K562 (cell line): ENCODE data around the gene SNX15. TPM values are rescaled to one million over a fixed set of nuclear protein-coding genes. Genes with fewer than 3 reads are reported as not detected.

Experiments used
- GABPA ChIP-seq: fragments of 200-800 bp; sonication (Bioruptor generic); conservative IDR thresholded peaks from 2 replicates; pipeline ENCODE4 v1.6.1; 2016; ENCODE audit warnings: low read depth, missing genetic modification characterization, missing compliant biosample characterization
- HMG20B ChIP-seq: fragments of 250-450 bp; sonication (Bioruptor Pico); IDR thresholded peaks from 2 replicates; pipeline ENCODE4 v1.5.0; 2021; ENCODE audit warnings: mild to moderate bottlenecking
- POLR2H ChIP-seq: IDR thresholded peaks from 2 replicates; pipeline ENCODE4 v1.6.1; 2016; ENCODE audit warnings: missing genetic modification characterization, low read depth, mild to moderate bottlenecking, control low read depth, missing compliant biosample characterization, moderate library complexity
- RBFOX2 ChIP-seq: fragments of 200-400 bp; formaldehyde crosslinking; IDR thresholded peaks from 2 replicates; pipeline ENCODE4 v1.6.1; 2017; ENCODE audit warnings: low read depth, mild to moderate bottlenecking, low read length, moderate library complexity
- REST ChIP-seq, 2 experiments: fragments of 450-650 bp; formaldehyde crosslinking in 1 of 2; IDR thresholded peaks; 2 replicates each; pipeline versions ENCODE4 v1.4.0 to v1.6.1; 2014 to 2020; ENCODE audit warnings: mild to moderate bottlenecking in 2 of 2, borderline replicate concordance in 1 of 2, low read depth in 1 of 2
- USF2 ChIP-seq: sonication (generic); formaldehyde crosslinking; IDR thresholded peaks from 2 replicates; pipeline ENCODE4 v1.5.0; 2020; ENCODE audit warnings: missing genetic modification reagents
- VEZF1 ChIP-seq: fragments of 200-800 bp; sonication (Bioruptor generic); IDR thresholded peaks from 2 replicates; pipeline ENCODE4 v1.6.1; 2017; ENCODE audit warnings: missing genetic modification characterization, missing compliant biosample characterization
- ZNF551 ChIP-seq: fragments of 250-450 bp; sonication (Bioruptor Pico); IDR thresholded peaks from 2 replicates; pipeline ENCODE4 v1.5.0; 2021; ENCODE audit warnings: mild to moderate bottlenecking, moderate library complexity
- ZNF609 ChIP-seq: sonication (generic); formaldehyde crosslinking; IDR thresholded peaks from 2 replicates; pipeline ENCODE4 v1.8.1; 2023; ENCODE audit warnings: missing genetic modification reagents, mild to moderate bottlenecking, borderline replicate concordance
- polyA plus RNA-seq, 8 experiments: library from polyadenylated mRNA; depleted of rRNA in 4 of 8; stranded (reverse) in 5 of 8; unstranded in 3 of 8; fragments of >200 nt; fragmentation: Nextera tagmentation in 2 of 8; fragmentation: Illumina TruSeq in 1 of 8; extraction: Ambion mirVana in 2 of 8; extraction: Trizol in 1 of 8; gene quantifications; 2 replicates each; pipeline versions ENCODE4 v1.2.1 to v1.2.3, GENCODE V29; 2011 to 2014; ENCODE audit warnings: inconsistent platforms in 1 of 8, missing spikeins in 1 of 8
- total RNA-seq, 7 experiments: library from RNA; depleted of rRNA in 6 of 7; stranded (reverse); fragments of >200 nt in 6 of 7; fragmentation: Illumina TruSeq in 2 of 7; extraction: Trizol in 2 of 7; gene quantifications; 2 replicates each; pipeline versions ENCODE4 v1.2.1 to v1.2.3, GENCODE V29; 2011 to 2021; ENCODE audit warnings: low replicate concordance in 1 of 7

Gene SNX15
- total and polyA plus RNA-seq, 9 of the 15 experiments (the other 6 are each of a cell fraction or from before 2014, with no cell fraction given) = 1.8 to 27.8 (median 15.2) TPM

GRCh38 chr11:65013888-65014725 lies 13.1 kb upstream of the SNX15 start, which contains the start of gene ARL2 (continued):
- peak; percentile 78 for TF ChIP-seq REST (IDR thresholded peaks at IDR 0.05; ENCODE audit: borderline replicate concordance)
- TF ChIP-seq REST (CRISPR knock-in tag; IDR thresholded peaks at IDR 0.05; ENCODE audit: low read depth) = peak; percentile 24; the same call in 1 of the 2 replicates
- TF ChIP-seq ZNF609 (CRISPR knock-in tag) = peak; percentile 69
- peak; percentile 76 for TF ChIP-seq GABPA (tag)
- peak; percentile 69 for TF ChIP-seq VEZF1 (CRISPR knock-in tag)
- peak; percentile 96 for TF ChIP-seq RBFOX2
- peak; percentile 100 for TF ChIP-seq USF2
- TF ChIP-seq POLR2H (tag) = no peak; the same call in 1 of the 2 replicates
- no peak for TF ChIP-seq HMG20B (CRISPR knock-in tag)
- TF ChIP-seq ZNF551 (CRISPR knock-in tag) = no peak
